A549 treated with CORT108297 at 1 μM for 4 hours (cell line): ENCODE measurements around the gene ACOT11. TPM values are rescaled to one million over a fixed set of nuclear protein-coding genes. Genes with fewer than 3 reads are reported as not detected.

Experiments
- total RNA-seq: library from RNA; stranded (reverse); fragments of 200-300 nt; extraction: Qiagen RNA extraction; gene quantifications from 5 replicates; pipeline ENCODE4 v1.2.3, GENCODE V29; 2022

Gene ACOT11
- 1.8 to 2.7 TPM (median 2.3 TPM) in 5 replicates for total RNA-seq

GRCh38 chr1:54547601-54548388 lies at the start of gene ACOT11:
Gene ACOT11, plus strand, starts transcription at chr1:54548228. Its CDS starts 82 bp downstream, at chr1:54548310.

GRCh38 chr1:54623216-54624007 lies 75.4 kb downstream of the ACOT11 start, which contains the start of gene FAM151A:
Gene FAM151A, minus strand, starts transcription at chr1:54623525. Its CDS starts 130 bp downstream, at chr1:54623395.

GRCh38 chr1:54640863-54641836 lies 93.1 kb downstream of the ACOT11 start, which contains the start of gene MROH7:
Gene MROH7, plus strand, starts transcription at chr1:54641786. Its CDS starts 11,141 bp downstream, at chr1:54652927.

Other genes starting within 250 kb of the ACOT11 start
- 8.3 to 10.4 TPM (median 8.4 TPM) in 5 replicates for gene SSBP3, start 141.8 kb upstream of the ACOT11 start, total RNA-seq
- gene FAM151A, start 75.3 kb downstream of the ACOT11 start, total RNA-seq, result 0.05 TPM in 1 of 5 replicates, not detected in the others
- gene MROH7, start 93.6 kb downstream of the ACOT11 start, total RNA-seq, result not detected in 5 replicates
- gene TTC4, start 167.6 kb downstream of the ACOT11 start, total RNA-seq, result 27.1 to 39.1 TPM (median 28.3 TPM) in 5 replicates
- 3.6 to 5.4 TPM (median 4.8 TPM) in 5 replicates for gene PARS2, start 216.3 kb downstream of the ACOT11 start, total RNA-seq